H1 (cell line): ENCODE data around the gene MORF4L1. TPM values are rescaled to one million over a fixed set of nuclear protein-coding genes. Genes with fewer than 3 reads are reported as not detected.

Source experiments
- CTCF ChIA-PET: fragments of 300-600 bp; sonication (Branson Sonifier 250); formaldehyde crosslinking; loops from one replicate; lab custom pipeline; 2021; ENCODE audit not compliant: partially characterized antibody; lab: Charles Lee
- POLR2A ChIA-PET: fragments of 300-600 bp; sonication (Branson Sonifier 250); formaldehyde crosslinking; loops from one replicate; lab custom pipeline; 2021; ENCODE audit warnings: inconsistent platforms; ENCODE audit not compliant: partially characterized antibody; lab: Charles Lee
- DNase-seq, 2 experiments: peaks; one replicate each; pipeline versions ENCODE4 v3.0.0 to v3.0.0-alpha.2; 2010 to 2022; ENCODE audit warnings: low spot score in 2 of 2, low read depth in 1 of 2, mixed read lengths in 1 of 2
- FAIRE-seq: peaks from 2 replicates; lab custom pipeline; 2011; peaks lifted over from hg19 to GRCh38; lab: Jason Lieb, UNC
- H2AFZ ChIP-seq: 2 replicates; pipeline ENCODE4 v1.8.1; 2012; ENCODE audit warnings: low read length, inconsistent platforms
- H2AK5ac ChIP-seq: 2 replicates; pipeline ENCODE4 v1.6.1; 2013; ENCODE audit warnings: low read depth, low read length
- H2BK120ac ChIP-seq: replicated peaks from 2 replicates; pipeline ENCODE3; 2013; ENCODE audit warnings: low read depth, low read length, inconsistent platforms
- H2BK12ac ChIP-seq: 2 replicates; pipeline ENCODE4 v1.6.1; 2013; ENCODE audit warnings: low read depth, low read length
- H2BK15ac ChIP-seq: 2 replicates; pipeline ENCODE4 v1.6.1; 2013; ENCODE audit warnings: low read length
- H2BK20ac ChIP-seq: 2 replicates; pipeline ENCODE4 v1.6.1; 2013; ENCODE audit warnings: low read length
- H2BK5ac ChIP-seq: 2 replicates; pipeline ENCODE4 v1.6.1; 2013; ENCODE audit warnings: low read depth, low read length
- H3K14ac ChIP-seq: 2 replicates; pipeline ENCODE4 v1.6.1; 2013; ENCODE audit warnings: inconsistent platforms; ENCODE audit not compliant: insufficient read length
- H3K18ac ChIP-seq: 2 replicates; pipeline ENCODE4 v1.6.1; 2013; ENCODE audit warnings: low read length; ENCODE audit errors: extremely low read depth
- H3K23ac ChIP-seq: 2 replicates; pipeline ENCODE4 v1.6.1; 2013; ENCODE audit warnings: inconsistent platforms; ENCODE audit not compliant: insufficient read length
- H3K23me2 ChIP-seq: 2 replicates; pipeline ENCODE4 v1.6.1; 2013; ENCODE audit warnings: low read depth, low read length
- H3K27ac ChIP-seq: 2 replicates; pipeline ENCODE4 v1.6.1; 2011; ENCODE audit warnings: low read depth, low read length, inconsistent platforms
- H3K27me3 ChIP-seq, 4 experiments: replicated peaks in 1 of 4; 1 replicate in 1 of 4; 2 replicates in 3 of 4; pipeline versions ENCODE4 v1.6.1 to v1.8.1; 2011 to 2013; ENCODE audit warnings: low read length in 3 of 4, mild to moderate bottlenecking in 3 of 4, inconsistent platforms in 2 of 4, mixed read lengths in 2 of 4, moderate library complexity in 1 of 4; ENCODE audit not compliant: control insufficient read depth in 3 of 4, insufficient read depth in 3 of 4; ENCODE audit errors: extremely low read depth in 1 of 4
- H3K36me3 ChIP-seq, 4 experiments: 2 replicates each; pipeline versions ENCODE4 v1.6.1 to v1.8.1; 2011 to 2013; ENCODE audit warnings: mild to moderate bottlenecking in 4 of 4, low read length in 3 of 4, moderate library complexity in 2 of 4, control low read depth in 1 of 4, inconsistent platforms in 1 of 4; ENCODE audit not compliant: insufficient read depth in 4 of 4, control insufficient read depth in 2 of 4
- H3K4ac ChIP-seq: replicated peaks from 2 replicates; pipeline ENCODE3; 2013; ENCODE audit warnings: low read length, low read depth, mixed read lengths, inconsistent platforms; ENCODE audit not compliant: insufficient read length
- H3K4me1 ChIP-seq, 4 experiments: replicated peaks in 1 of 4; 1 replicate in 1 of 4; 2 replicates in 3 of 4; pipeline versions ENCODE4 v1.6.1 to v1.8.1; 2011 to 2013; ENCODE audit warnings: low read length in 3 of 4, inconsistent platforms in 2 of 4, mixed read lengths in 1 of 4; ENCODE audit not compliant: insufficient read depth in 4 of 4, control insufficient read depth in 3 of 4
- H3K4me2 ChIP-seq, 2 experiments: 2 replicates each; pipeline versions ENCODE4 v1.6.1 to v1.8.1; 2011 to 2013; ENCODE audit warnings: low read depth in 2 of 2, low read length in 2 of 2, control low read depth in 1 of 2, inconsistent platforms in 1 of 2, mild to moderate bottlenecking in 1 of 2; ENCODE audit not compliant: insufficient read depth in 1 of 2
- H3K4me3 ChIP-seq, 4 experiments: fragments of 200-600, 300-600 bp in 1 of 4; sonication (generic), shearing (Covaris generic), sonication (Bioruptor Twin) in 1 of 4; 2 replicates each; pipeline versions ENCODE4 v1.5.1 to v1.8.1; 2011 to 2016; ENCODE audit warnings: low read length in 4 of 4, low read depth in 3 of 4, control low read depth in 2 of 4, inconsistent platforms in 2 of 4, mild to moderate bottlenecking in 2 of 4, mixed read lengths in 1 of 4, moderate library complexity in 1 of 4; ENCODE audit not compliant: insufficient read depth in 2 of 4; ENCODE audit errors: extremely low read depth in 1 of 4
- H3K56ac ChIP-seq: replicated peaks from 2 replicates; pipeline ENCODE3; 2013; ENCODE audit warnings: low read depth, mild to moderate bottlenecking, mixed read lengths, low read length, inconsistent platforms; ENCODE audit not compliant: insufficient read length
- H3K79me1 ChIP-seq: 2 replicates; pipeline ENCODE4 v1.6.1; 2013; ENCODE audit warnings: low read depth, low read length, control low read depth
- H3K79me2 ChIP-seq, 2 experiments: 2 replicates each; pipeline versions ENCODE4 v1.6.1 to v1.8.1; 2012 to 2013; ENCODE audit warnings: low read length in 2 of 2, mild to moderate bottlenecking in 2 of 2, inconsistent platforms in 1 of 2; ENCODE audit not compliant: insufficient read depth in 2 of 2, control insufficient read depth in 1 of 2
- H3K9ac ChIP-seq, 4 experiments: replicated peaks in 1 of 4; 1 replicate in 1 of 4; 2 replicates in 3 of 4; pipeline versions ENCODE4 v1.6.1 to v1.8.1; 2011 to 2013; ENCODE audit warnings: low read depth in 3 of 4, low read length in 3 of 4, control low read depth in 2 of 4, mild to moderate bottlenecking in 2 of 4, moderate library complexity in 2 of 4, inconsistent platforms in 1 of 4; ENCODE audit errors: extremely low read depth in 1 of 4
- H3K9me3 ChIP-seq, 2 experiments: 2 replicates each; pipeline versions ENCODE4 v1.6.1 to v1.8.1; 2012 to 2013; ENCODE audit warnings: mild to moderate bottlenecking in 2 of 2, moderate library complexity in 2 of 2, control low read depth in 1 of 2, inconsistent platforms in 1 of 2, low read depth in 1 of 2, low read length in 1 of 2, mixed read lengths in 1 of 2; ENCODE audit not compliant: insufficient read depth in 2 of 2
- H4K20me1 ChIP-seq, 2 experiments: replicated peaks in 1 of 2; 2 replicates each; pipeline versions ENCODE3 to v1.8.1; 2011 to 2013; ENCODE audit warnings: inconsistent platforms in 2 of 2, low read length in 2 of 2, mild to moderate bottlenecking in 1 of 2; ENCODE audit not compliant: insufficient read depth in 2 of 2, control insufficient read depth in 1 of 2
- H4K5ac ChIP-seq: 2 replicates; pipeline ENCODE4 v1.6.1; 2013; ENCODE audit warnings: low read length, low read depth, mixed read lengths, inconsistent platforms; ENCODE audit not compliant: insufficient read length
- H4K8ac ChIP-seq: 2 replicates; pipeline ENCODE4 v1.8.0; 2013; ENCODE audit warnings: mild to moderate bottlenecking, moderate library complexity, low read length, inconsistent platforms; ENCODE audit not compliant: insufficient read depth; ENCODE audit errors: extremely low read depth
- H4K91ac ChIP-seq: replicated peaks from 2 replicates; pipeline ENCODE3; 2013; ENCODE audit warnings: low read length, mixed read lengths, inconsistent platforms; ENCODE audit not compliant: insufficient read length
- BCL11A ChIP-seq, 2 experiments: IDR thresholded peaks; one replicate each; pipeline ENCODE4 v1.6.1; 2011; ENCODE audit warnings: low read depth in 2 of 2, low read length in 2 of 2, mild to moderate bottlenecking in 2 of 2
- JUND ChIP-seq: IDR thresholded peaks from 2 replicates; pipeline ENCODE4 v1.6.1; 2011; ENCODE audit warnings: mild to moderate bottlenecking, improper control_type of control experiment, low read length
- KDM4A ChIP-seq: IDR thresholded peaks from one replicate; pipeline ENCODE4 v1.7.1; 2012; ENCODE audit warnings: low read depth, mild to moderate bottlenecking, moderate library complexity, low read length, inconsistent platforms; ENCODE audit not compliant: severe bottlenecking
- NRF1 ChIP-seq: IDR thresholded peaks from 2 replicates; pipeline ENCODE4 v1.6.1; 2011; ENCODE audit warnings: mild to moderate bottlenecking, low read depth, low read length, improper control_type of control experiment
- PHF8 ChIP-seq: fragments of 200-600 bp; sonication (generic); conservative IDR thresholded peaks from 2 replicates; pipeline ENCODE4 v1.7.1; 2012; ENCODE audit warnings: low read depth, mild to moderate bottlenecking, inconsistent platforms, low read length, moderate library complexity
- POLR2AphosphoS5 ChIP-seq: IDR thresholded peaks from 2 replicates; pipeline ENCODE4 v1.6.1; 2011; ENCODE audit warnings: low read depth, low read length
- RAD21 ChIP-seq, 2 experiments: IDR thresholded peaks in 1 of 2; conservative IDR thresholded peaks in 1 of 2; 2 replicates each; pipeline ENCODE4 v1.6.1; 2011; ENCODE audit warnings: low read depth in 2 of 2, low read length in 2 of 2, improper control_type of control experiment in 1 of 2, inconsistent platforms in 1 of 2, mild to moderate bottlenecking in 1 of 2, moderate library complexity in 1 of 2
- RFX5 ChIP-seq: IDR thresholded peaks from 2 replicates; pipeline ENCODE4 v1.6.1; 2011; ENCODE audit warnings: low read depth, low read length, improper control_type of control experiment, borderline replicate concordance
- SIRT6 ChIP-seq: IDR thresholded peaks from one replicate; pipeline ENCODE4 v1.7.1; 2012; ENCODE audit warnings: low read length, inconsistent platforms
- TAF1 ChIP-seq: IDR thresholded peaks from 2 replicates; pipeline ENCODE4 v1.6.1; 2011; ENCODE audit warnings: mild to moderate bottlenecking, low read depth, low read length
- TAF7 ChIP-seq: optimal IDR thresholded peaks from 2 replicates; pipeline ENCODE3; 2011; ENCODE audit warnings: low read depth, mild to moderate bottlenecking, inconsistent platforms, low read length, moderate library complexity, borderline replicate concordance
- YY1 ChIP-seq: IDR thresholded peaks from 2 replicates; pipeline ENCODE4 v1.6.1; 2011; ENCODE audit warnings: low read depth, mild to moderate bottlenecking, low read length
- WGBS, 2 experiments: shearing (Covaris generic) in 1 of 2; methylation state at CpG; one replicate each; pipeline versions ENCODE4 v1.1.6 to v1.1.7; 2013 to 2015; ENCODE audit warnings: low lambda C conversion rate in 2 of 2, mixed read lengths in 2 of 2, inconsistent platforms in 1 of 2, low coverage in 1 of 2, missing lambda C conversion rate in 1 of 2; ENCODE audit not compliant: insufficient replicate concordance in 2 of 2, insufficient coverage in 1 of 2, insufficient read length in 1 of 2; ENCODE audit errors: extremely low coverage in 1 of 2, missing lambda C conversion rate in 1 of 2; 5-methylcytosine and 5-hydroxymethylcytosine counted together
- polyA plus RNA-seq, 7 experiments: library from polyadenylated mRNA; depleted of rRNA in 3 of 7; stranded (reverse) in 5 of 7; unstranded in 2 of 7; fragments of >200 nt in 5 of 7; fragments of 200-250 nt in 2 of 7; gene quantifications; 1 replicate in 5 of 7; 2 replicates in 1 of 7; 4 replicates in 1 of 7; pipeline versions ENCODE4 v1.2.1 to v1.2.3, GENCODE V29; 2011 to 2013; ENCODE audit warnings: missing spikeins in 2 of 7, mixed read lengths in 2 of 7
- total RNA-seq: library from RNA; stranded (reverse); fragmentation: NEBNext Ultra II Directional; extraction: Animal tissue kit (Norgen Biotek cat#: 25700); gene quantifications from 2 replicates; pipeline ENCODE4 v1.2.1, GENCODE V29; 2021

MORF4L1 gene
- total and polyA plus RNA-seq, 2 of the 8 experiments (the other 6 are each of a cell fraction or from before 2014, with no cell fraction given): 260 to 533 TPM

DNA sequence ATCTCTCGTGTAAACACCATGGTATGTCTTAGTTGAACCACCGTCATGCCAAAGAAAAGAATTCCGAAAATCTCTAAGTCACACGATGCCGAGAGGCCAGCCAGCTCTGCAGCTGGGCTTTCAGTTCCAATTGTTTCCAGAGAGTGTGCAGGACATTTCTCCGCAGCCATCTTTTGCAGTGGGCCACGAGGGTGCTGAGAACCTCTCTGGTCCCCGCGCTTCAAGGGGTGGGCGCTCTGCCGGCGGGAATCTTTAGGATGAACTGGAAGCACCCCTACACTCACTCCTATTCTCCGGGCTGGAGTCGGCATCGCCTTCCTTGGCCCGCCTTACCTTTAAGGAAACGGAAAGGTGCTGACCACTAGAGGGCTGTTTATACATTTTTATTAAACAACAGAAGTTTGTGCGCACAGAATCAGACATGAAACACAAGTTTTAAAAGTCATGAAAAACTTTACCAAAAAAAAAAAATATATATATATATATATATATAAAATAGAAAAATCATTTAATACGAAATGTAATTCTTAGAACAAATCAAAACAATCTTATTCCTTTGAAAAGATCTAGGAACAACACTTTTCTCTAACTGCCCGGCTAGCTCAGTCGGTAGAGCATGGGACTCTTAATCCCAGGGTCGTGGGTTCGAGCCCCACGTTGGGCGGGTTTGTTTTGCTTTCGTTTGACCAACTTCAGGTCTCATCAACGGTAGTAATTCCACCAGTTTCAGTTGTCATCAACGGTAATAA is 12.5 kb upstream of the MORF4L1 start:
- Histone ChIP-seq H3K4me2 (peak overlapping the region; percentile 67 to 91), H3K79me2 (no peaks in the 10 kb centered on the region), H3K79me1 (no peaks in the 10 kb centered on the region), H4K8ac (peak overlapping the region; percentile 89), H2BK12ac (no peak overlapping the region), H3K23me2 (no peaks in the 10 kb centered on the region), H3K9me3 (no peaks in the 10 kb centered on the region), H2AK5ac (no peak overlapping the region), H3K36me3 (no peaks in the 10 kb centered on the region), H3K27ac (peak overlapping the region; percentile 78), H2BK20ac (no peak overlapping the region), H4K5ac (peak overlapping the region; percentile 46), H3K4me3 (peak overlapping the region; percentile 70 to 94 (median 78)), H2BK120ac (no peak overlapping the region), H3K27me3 (no peaks in the 10 kb centered on the region), H3K56ac (no peak overlapping the region), H3K4me1 (no peaks in the 10 kb centered on the region), H3K18ac (peak overlapping the region; percentile 72), H4K91ac (no peak overlapping the region), H3K23ac (no peak overlapping the region), H3K9ac (peak overlapping the region; percentile 72 to 97 (median 74)), H3K14ac (no peak overlapping the region), H2BK5ac (peak overlapping the region; percentile 47; the same call in 1 of the 2 replicates), H2AFZ (peak overlapping the region; percentile 86; the same call in 1 of the 2 replicates), H4K20me1 (no peaks in the 10 kb centered on the region), H3K4ac (peak overlapping the region; percentile 11), H2BK15ac (no peak overlapping the region; the same call in 1 of the 2 replicates)
- CTCF ChIA-PET: interaction anchor here (1.5 to 3.7 kb wide), 5 partner anchors 9 to 48 kb away, joined by 4 to 21 read pairs (median 8); partner anchors contain the start of genes ADAMTS7 and MORF4L1
- DNase-seq (peak; percentile 87 to 88), FAIRE-seq (peak; percentile 65)
- WGBS, 2 experiments: 6% methylated on average over 28 of the region's 28 CpGs; no CpG with 5 or more reads in 1 of the 2 experiments
- POLR2A ChIA-PET: interaction anchor here (0.6 to 7.1 kb wide), 9 partner anchors 12 to 1256 kb away, joined by 3 to 59 read pairs (median 3); partner anchors contain the start of genes ADAMTS7 and MORF4L1
- no peak for TF ChIP-seq RFX5
- peak; percentile 74 for TF ChIP-seq POLR2AphosphoS5
- peak; percentile 91 for TF ChIP-seq YY1
- TF ChIP-seq BCL11A (IDR thresholded peaks at IDR 0.05; ENCODE audit: low read depth in 2 of 2, low read length in 2 of 2): no peak
- TF ChIP-seq TAF7: peak; percentile 81
- TF ChIP-seq NRF1: no peak; the same call in 1 of the 2 replicates
- peak; percentile 22 to 32; a peak in 3 of 4 replicates for TF ChIP-seq RAD21 (IDR thresholded peaks at IDR 0.05 in 1 of 2, conservative IDR thresholded peaks at IDR 0.05 in 1 of 2; ENCODE audit: low read depth in 2 of 2, low read length in 2 of 2)
- no peak for TF ChIP-seq KDM4A
- TF ChIP-seq TAF1: peak; percentile 87
- peak; percentile 37 for TF ChIP-seq PHF8
- TF ChIP-seq SIRT6: no peak
- TF ChIP-seq JUND: no peak
